Mucosa of descending colon (tissue), 3 donors: Measurements from ENCODE around the gene NUCB1. TPM values are rescaled to one million over a fixed set of nuclear protein-coding genes. Genes with fewer than 3 reads are reported as not detected.

ENCODE experiments used
- ATAC-seq: fragments of 200-7000 bp; cut with Tn5 transposase; one replicate; pipeline ENCODE4 v1.9.1; 2020; ENCODE audit warnings: mild to moderate bottlenecking, moderate library complexity
- DNase-seq, 3 donors: peaks; one replicate each; pipeline ENCODE4 v3.0.0-alpha.2; 2020
- H3K36me3 ChIP-seq: fragments of 200-600 bp; one replicate; pipeline ENCODE4 v1.8.0; 2021; ENCODE audit warnings: low read depth, mild to moderate bottlenecking
- H3K4me1 ChIP-seq: fragments of 200-600 bp; one replicate; pipeline ENCODE4 v1.8.0; 2021; ENCODE audit warnings: low read depth, mild to moderate bottlenecking
- H3K4me3 ChIP-seq: fragments of 200-600 bp; one replicate; pipeline ENCODE4 v1.8.0; 2021; ENCODE audit warnings: mild to moderate bottlenecking
- H3K9me3 ChIP-seq: fragments of 200-600 bp; one replicate; pipeline ENCODE4 v1.8.0; 2021; ENCODE audit warnings: mild to moderate bottlenecking
- CTCF ChIP-seq: fragments of 200-600 bp; IDR thresholded peaks from one replicate; pipeline ENCODE4 v1.8.0; 2022; ENCODE audit warnings: antibody characterized with exemption, mild to moderate bottlenecking
- intact Hi-C, 2 donors: fragments of 100-400 bp; cut with DNase I in 1 of 2; cut with micrococcal nuclease in 1 of 2; formaldehyde crosslinking; loops; one replicate each; pipeline versions ENCODE4 v1.11.0 to v1.11.1; 2022; cut with DNase I, micrococcal nuclease
- total RNA-seq, 3 donors: library from RNA; stranded (reverse); fragmentation: NEBNext Ultra II Directional in 2 of 3; extraction: Animal tissue kit (Norgen Biotek cat#: 25700) in 2 of 3; gene quantifications; one replicate each; pipeline versions ENCODE4 v1.2.1 to v1.2.4, GENCODE V29; 2021 to 2023
- donor health status: DM: no; HTN: no; CAD: no; lungs with moderate emphysema.
- donor health status: DM: no; HTN: no; CAD: no.
- donor health status: DM: no; HTN: yes; CAD: no.

NUCB1 gene
- total RNA-seq, 3 donors from 2014 or later, result 171 to 219 (median 205) TPM

DNA sequence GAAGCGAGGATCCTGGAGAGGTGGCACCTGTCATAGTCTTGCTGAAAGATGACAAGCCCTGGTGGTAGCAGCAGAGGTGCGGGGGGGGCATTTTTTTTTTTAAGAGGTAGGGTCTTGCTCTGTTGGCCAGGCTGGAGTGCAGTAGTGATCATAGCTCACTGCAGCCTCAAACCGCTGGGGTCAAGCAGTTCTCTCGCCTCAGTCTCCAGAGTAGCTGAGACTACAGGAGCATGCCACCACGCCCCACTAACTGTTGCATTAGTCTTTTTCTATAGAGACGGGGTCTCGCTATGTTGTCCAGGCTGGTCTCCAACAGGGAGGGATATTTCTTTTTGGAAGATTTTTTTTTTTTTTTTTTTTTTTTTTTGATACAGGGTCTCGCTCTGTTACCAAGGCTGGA is 57.9 kb downstream of the NUCB1 start:
- no peak for ATAC-seq
- Histone ChIP-seq H3K4me1 (peaks cover 35% of the 10 kb centered on the region), H3K4me3 (no peak overlapping the region), H3K36me3 (no peaks in the 10 kb centered on the region), H3K9me3 (no peaks in the 10 kb centered on the region)
- intact Hi-C loops, result no loop called here
- DNase-seq, result no peak
- TF ChIP-seq CTCF, result no peak

DNA sequence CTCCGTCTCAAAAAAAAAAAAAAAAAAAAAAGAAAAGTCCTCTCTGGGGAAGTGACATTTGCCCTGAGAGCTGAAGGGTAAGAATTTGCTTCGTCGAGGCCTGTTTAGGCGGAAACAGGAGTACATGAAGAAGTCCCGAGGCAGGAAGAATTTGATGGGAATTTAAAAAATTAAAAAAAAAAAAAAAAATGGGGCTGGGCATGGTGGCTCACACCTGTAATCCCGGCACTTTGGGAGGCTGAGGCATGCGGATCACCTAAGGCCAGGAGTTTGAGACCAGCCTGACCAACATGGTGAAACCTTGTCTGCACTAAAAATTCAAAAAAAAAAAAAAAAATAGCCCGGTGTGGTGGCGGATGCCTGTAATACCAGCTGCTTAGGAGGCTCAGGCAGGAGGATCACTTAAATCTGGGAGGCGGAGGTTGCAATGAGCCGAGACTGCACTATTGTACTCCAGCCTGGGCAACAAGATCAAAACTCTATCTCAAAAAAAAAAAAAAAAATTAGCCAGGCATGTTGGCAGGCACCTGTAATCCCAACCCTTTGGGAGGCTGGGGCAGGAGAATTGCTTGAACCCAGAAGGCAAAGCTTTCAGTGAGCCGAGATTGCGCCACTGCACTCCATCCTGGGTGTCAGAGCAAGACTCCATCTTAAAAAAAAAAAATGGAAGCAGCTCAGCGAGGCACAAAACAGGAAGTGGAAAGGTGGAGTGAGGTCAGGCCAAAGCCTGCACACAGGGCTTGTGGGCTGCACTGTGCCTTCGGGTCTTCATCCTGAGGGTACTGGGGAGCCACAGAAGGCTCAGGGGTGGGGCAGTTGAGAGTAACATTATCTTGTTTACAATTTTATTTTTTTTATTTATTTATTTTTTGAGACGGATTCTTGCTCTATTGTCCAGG is 59.5 kb downstream of the NUCB1 start:
- intact Hi-C loops, result loop anchor here in 1 of 2 donors (10.0 kb wide), 1 partner anchor 85 kb away; the partner anchor contains the start of gene PPP1R15A

DNA sequence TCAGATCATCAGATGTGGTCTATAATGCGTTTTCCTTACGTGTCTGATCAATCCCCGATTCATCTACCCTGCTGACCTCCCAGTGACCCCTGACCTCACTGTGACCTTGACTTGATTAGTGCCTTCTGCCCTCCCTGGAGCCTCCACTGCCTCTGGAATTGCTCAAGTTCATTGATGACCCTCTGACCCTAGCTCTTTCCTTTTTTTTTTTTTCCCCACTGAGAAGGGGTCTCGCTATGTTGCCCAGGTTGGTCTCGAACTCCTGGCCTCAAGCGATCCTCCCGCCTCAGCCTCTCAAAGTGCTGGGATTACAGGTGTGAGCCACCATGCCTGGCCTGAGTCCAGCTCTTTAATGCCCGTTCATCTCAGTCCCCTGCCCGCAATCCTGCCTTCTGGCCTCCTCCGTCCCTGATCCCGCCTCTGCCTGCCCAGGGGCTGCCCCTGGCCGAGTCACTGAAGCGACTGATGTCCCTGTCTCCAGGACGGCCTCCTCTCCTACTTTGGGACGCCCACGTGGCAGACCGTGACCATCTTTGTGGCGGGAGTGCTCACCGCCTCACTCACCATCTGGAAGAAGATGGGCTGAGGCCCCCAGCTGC is 61.0 kb downstream of the NUCB1 start:
- Histone ChIP-seq H3K4me1 (peaks cover 38% of the 10 kb centered on the region), H3K9me3 (no peaks in the 10 kb centered on the region), H3K36me3 (no peaks in the 10 kb centered on the region), H3K4me3 (no peak overlapping the region)
- no peak for TF ChIP-seq CTCF
- ATAC-seq (no peak), DNase-seq (peak; percentile 43 to 62 (median 59))
- intact Hi-C loops, result loop anchor here in 1 of 2 donors (10.0 kb wide), 1 partner anchor 86 kb away; the partner anchor contains the start of gene PPP1R15A

More for the DNA sequence above, 59.5 kb downstream of the NUCB1 start:
- H3K4me1 ChIP-seq, result peaks cover 42% of the 10 kb centered on the region
- ATAC-seq, result no peak
- H3K9me3 ChIP-seq, result no peaks in the 10 kb centered on the region
- H3K36me3 ChIP-seq, result no peaks in the 10 kb centered on the region
- TF ChIP-seq CTCF, result no peak
- H3K4me3 ChIP-seq, result no peak overlapping the region
- no peak for DNase-seq

DNA sequence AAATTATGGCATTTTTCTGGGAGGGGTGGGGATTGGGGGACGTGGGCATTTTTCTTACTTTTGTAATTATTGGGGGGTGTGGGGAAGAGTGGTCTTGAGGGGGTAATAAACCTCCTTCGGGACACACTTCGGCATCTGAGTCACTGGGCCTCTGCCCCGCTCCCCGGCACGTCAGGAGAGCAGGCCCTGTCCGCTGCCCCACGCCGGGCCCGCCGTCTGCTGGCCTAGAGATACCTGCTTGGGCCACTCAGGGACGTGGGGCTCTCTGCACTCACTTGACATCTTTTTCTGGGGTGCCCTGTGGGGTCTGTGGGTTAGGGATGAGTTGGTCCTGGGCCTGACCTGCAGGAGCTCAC is 61.5 kb downstream of the NUCB1 start:
- Histone ChIP-seq H3K4me1 (peaks cover 41% of the 10 kb centered on the region), H3K4me3 (no peak overlapping the region), H3K36me3 (no peaks in the 10 kb centered on the region), H3K9me3 (no peaks in the 10 kb centered on the region)
- intact Hi-C loops, result loop anchor here in 1 of 2 donors (10.0 kb wide), 1 partner anchor 87 kb away; the partner anchor contains the start of gene PPP1R15A
- peak; percentile 28 to 62 (median 56) for DNase-seq
- no peak for TF ChIP-seq CTCF
- ATAC-seq, result no peak

GRCh38 chr19:48962029-48962848 is 62.1 kb downstream of the NUCB1 start:
- H3K9me3 ChIP-seq, result no peaks in the 10 kb centered on the region
- H3K36me3 ChIP-seq, result no peaks in the 10 kb centered on the region
- peaks cover 47% of the 10 kb centered on the region for H3K4me1 ChIP-seq
- intact Hi-C loops, result loop anchor here in 1 of 2 donors (10.0 kb wide), 1 partner anchor 87 kb away; the partner anchor contains the start of gene PPP1R15A
- DNase-seq, result peak; percentile 86 to 94 (median 90)
- ATAC-seq, result peak; percentile 73
- H3K4me3 ChIP-seq, result no peak overlapping the region
- no peak for TF ChIP-seq CTCF
